NB4 (cell line): ENCODE measurements around the gene ZNF180.

Source experiments
- TF ChIP-seq, protein P1 (sequence below): IDR thresholded peaks from one replicate; pipeline ENCODE4 v1.5.1; 2012; ENCODE audit warnings: low read depth, low read length
- TF ChIP-seq, protein P2 (sequence below): IDR thresholded peaks from 2 replicates; pipeline ENCODE4 v1.6.1; 2011; ENCODE audit warnings: low read depth, low read length

DNA sequence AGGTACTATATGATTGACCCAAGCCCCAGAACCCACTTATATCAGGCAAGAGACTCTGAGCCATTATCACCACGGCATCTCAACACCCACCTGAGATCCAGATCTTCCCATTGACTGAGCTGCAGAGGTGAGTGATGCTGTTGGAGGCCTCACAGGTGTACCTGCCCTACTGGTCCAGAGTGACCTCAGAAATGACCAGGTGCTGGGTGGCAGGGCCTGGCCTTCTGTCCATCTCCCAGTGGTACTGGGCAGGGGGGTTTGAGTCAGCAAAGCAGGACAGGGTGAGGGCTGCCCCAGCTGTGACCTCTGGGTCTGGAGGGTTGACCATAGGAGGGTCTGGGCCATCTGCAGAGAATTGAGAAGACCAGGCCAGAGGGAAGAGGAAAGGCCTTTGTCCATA, 42.3 kb upstream of the ZNF180 start:
- TF ChIP-seq, protein P1, sequence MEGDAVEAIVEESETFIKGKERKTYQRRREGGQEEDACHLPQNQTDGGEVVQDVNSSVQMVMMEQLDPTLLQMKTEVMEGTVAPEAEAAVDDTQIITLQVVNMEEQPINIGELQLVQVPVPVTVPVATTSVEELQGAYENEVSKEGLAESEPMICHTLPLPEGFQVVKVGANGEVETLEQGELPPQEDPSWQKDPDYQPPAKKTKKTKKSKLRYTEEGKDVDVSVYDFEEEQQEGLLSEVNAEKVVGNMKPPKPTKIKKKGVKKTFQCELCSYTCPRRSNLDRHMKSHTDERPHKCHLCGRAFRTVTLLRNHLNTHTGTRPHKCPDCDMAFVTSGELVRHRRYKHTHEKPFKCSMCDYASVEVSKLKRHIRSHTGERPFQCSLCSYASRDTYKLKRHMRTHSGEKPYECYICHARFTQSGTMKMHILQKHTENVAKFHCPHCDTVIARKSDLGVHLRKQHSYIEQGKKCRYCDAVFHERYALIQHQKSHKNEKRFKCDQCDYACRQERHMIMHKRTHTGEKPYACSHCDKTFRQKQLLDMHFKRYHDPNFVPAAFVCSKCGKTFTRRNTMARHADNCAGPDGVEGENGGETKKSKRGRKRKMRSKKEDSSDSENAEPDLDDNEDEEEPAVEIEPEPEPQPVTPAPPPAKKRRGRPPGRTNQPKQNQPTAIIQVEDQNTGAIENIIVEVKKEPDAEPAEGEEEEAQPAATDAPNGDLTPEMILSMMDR, result no peak
- TF ChIP-seq, protein P2, sequence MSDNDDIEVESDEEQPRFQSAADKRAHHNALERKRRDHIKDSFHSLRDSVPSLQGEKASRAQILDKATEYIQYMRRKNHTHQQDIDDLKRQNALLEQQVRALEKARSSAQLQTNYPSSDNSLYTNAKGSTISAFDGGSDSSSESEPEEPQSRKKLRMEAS, result no peak
